Naive thymus-derived CD4-positive, alpha-beta T cell (primary cell): ENCODE measurements around the gene CLRN3. TPM values are rescaled to one million over a fixed set of nuclear protein-coding genes. Genes with fewer than 3 reads are reported as not detected.

Experiments used
- ATAC-seq: fragments of 150-1000 bp; cut with Tn5 transposase; 2 replicates; pipeline ENCODE4 v1.10.0; 2021; ENCODE audit warnings: mild to moderate bottlenecking, moderate library complexity
- CTCF ChIA-PET: fragments of 350-600 bp; sonication (Branson Sonifier 250); formaldehyde crosslinking; loops from one replicate; lab custom pipeline; 2021; ENCODE audit warnings: antibody characterized with exemption; lab: Charles Lee
- POLR2A ChIA-PET: fragments of 350-600 bp; sonication (Branson Sonifier 250); formaldehyde crosslinking; loops from one replicate; lab custom pipeline; 2021; ENCODE audit warnings: antibody characterized with exemption, inconsistent platforms; lab: Charles Lee
- DNase-seq, 9 donors: peaks; one replicate each; pipeline versions ENCODE4 v3.0.0 to v3.0.0-alpha.2; 2020 to 2022; ENCODE audit warnings: mixed read lengths in 1 of 9
- H3K27ac ChIP-seq: one replicate; pipeline ENCODE4 v1.7.0; 2013; ENCODE audit warnings: mild to moderate bottlenecking, low read depth, low read length, moderate library complexity
- H3K27me3 ChIP-seq, 2 donors: one replicate each; pipeline ENCODE4 v1.7.0; 2013; ENCODE audit warnings: low read length in 2 of 2, mild to moderate bottlenecking in 2 of 2, moderate library complexity in 2 of 2; ENCODE audit not compliant: control insufficient read depth in 2 of 2, insufficient read depth in 2 of 2
- H3K36me3 ChIP-seq, 3 experiments: 1 replicate in 2 of 3; 2 replicates in 1 of 3; pipeline ENCODE4 v1.7.0; 2013; ENCODE audit warnings: low read length in 3 of 3, mild to moderate bottlenecking in 3 of 3, moderate library complexity in 1 of 3; ENCODE audit not compliant: insufficient read depth in 3 of 3, control insufficient read depth in 2 of 3
- H3K4me1 ChIP-seq, 2 donors: one replicate each; pipeline ENCODE4 v1.7.0; 2013; ENCODE audit warnings: low read length in 2 of 2, mild to moderate bottlenecking in 2 of 2, moderate library complexity in 1 of 2; ENCODE audit not compliant: control insufficient read depth in 2 of 2, insufficient read depth in 2 of 2
- H3K4me3 ChIP-seq: 2 replicates; pipeline ENCODE4 v1.7.0; 2013; ENCODE audit warnings: mild to moderate bottlenecking, low read length
- H3K9me3 ChIP-seq, 3 experiments: 1 replicate in 2 of 3; 2 replicates in 1 of 3; pipeline ENCODE4 v1.7.0; 2013; ENCODE audit warnings: low read length in 3 of 3; ENCODE audit not compliant: control insufficient read depth in 2 of 3
- H3K27ac Mint-ChIP-seq, 9 donors: one replicate each; pipeline ENCODE4 v1.8.0; 2020 to 2022; ENCODE audit warnings: mixed read lengths in 9 of 9, mild to moderate bottlenecking in 8 of 9, moderate library complexity in 5 of 9, inconsistent platforms in 2 of 9
- H3K27me3 Mint-ChIP-seq, 5 donors: one replicate each; pipeline ENCODE4 v1.8.0; 2021 to 2022; ENCODE audit warnings: mixed read lengths in 5 of 5, mild to moderate bottlenecking in 1 of 5
- H3K36me3 Mint-ChIP-seq, 5 donors: one replicate each; pipeline ENCODE4 v1.8.0; 2020 to 2022; ENCODE audit warnings: mixed read lengths in 5 of 5, mild to moderate bottlenecking in 3 of 5, inconsistent platforms in 1 of 5
- H3K4me1 Mint-ChIP-seq, 7 donors: one replicate each; pipeline ENCODE4 v1.8.0; 2020 to 2022; ENCODE audit warnings: mixed read lengths in 7 of 7, mild to moderate bottlenecking in 3 of 7, inconsistent platforms in 1 of 7
- H3K4me3 Mint-ChIP-seq, 10 donors: one replicate each; pipeline ENCODE4 v1.8.0; 2020 to 2022; ENCODE audit warnings: mild to moderate bottlenecking in 10 of 10, mixed read lengths in 10 of 10, moderate library complexity in 6 of 10, inconsistent platforms in 2 of 10
- H3K9me3 Mint-ChIP-seq, 11 donors: one replicate each; pipeline ENCODE4 v1.8.0; 2020 to 2022; ENCODE audit warnings: mixed read lengths in 11 of 11, mild to moderate bottlenecking in 4 of 11, inconsistent platforms in 1 of 11, moderate library complexity in 1 of 11
- intact Hi-C, 2 donors: fragments of 100-400 bp; cut with micrococcal nuclease; formaldehyde crosslinking; loops; one replicate each; pipeline ENCODE4 v1.15.1; 2023
- polyA plus RNA-seq, 2 donors: library from polyadenylated mRNA; unstranded; fragments of 300-500 nt; fragmentation: Illumina TruSeq; gene quantifications; one replicate each; pipeline ENCODE4 v1.2.3, GENCODE V29; 2021
- total RNA-seq, 6 experiments: library from RNA in 5 of 6; stranded (reverse) in 5 of 6; gene quantifications; 1 replicate in 5 of 6; 2 replicates in 1 of 6; pipeline ENCODE4 v1.2.3 and lab custom pipeline; 2021 to 2026

Gene CLRN3
- total and polyA plus RNA-seq, 7 experiments from 2014 or later, result not detected

- ChIA-PET CTCF (no interaction called here), POLR2A (no interaction called here)
- Mint-ChIP-seq H3K36me3 (peaks cover 0 to 6% (median 0%) of the 10 kb centered on the region in 5 donors), H3K27ac (no peak overlapping the region), H3K4me3 (no peak overlapping the region), H3K9me3 (peaks cover 0 to 28% (median 11%) of the 10 kb centered on the region in 11 donors), H3K27me3 (peaks cover 17 to 52% (median 30%) of the 10 kb centered on the region in 5 donors), H3K4me1 (peaks cover 0 to 5% (median 0%) of the 10 kb centered on the region in 7 donors)
- ATAC-seq (no peak), DNase-seq (no peak)
- intact Hi-C loops, result no loop called here
- H3K9me3 ChIP-seq, result no peaks in the 10 kb centered on the region
- no peak overlapping the region for H3K27ac ChIP-seq
- H3K4me3 ChIP-seq, result no peak overlapping the region
- H3K4me1 ChIP-seq, result no peaks in the 10 kb centered on the region
- H3K36me3 ChIP-seq, result no peaks in the 10 kb centered on the region
- no peaks in the 10 kb centered on the region for H3K27me3 ChIP-seq
These were observed 20.6 kb downstream of the CLRN3 start for GRCh38 chr10:127872011-127872761.

GRCh38 chr10:127871631-127872010, 21.1 kb downstream of the CLRN3 start:
- Mint-ChIP-seq H3K27me3 (peaks cover 17 to 57% (median 30%) of the 10 kb centered on the region in 5 donors), H3K4me3 (no peak overlapping the region), H3K36me3 (peaks cover 0 to 6% (median 0%) of the 10 kb centered on the region in 5 donors), H3K27ac (no peak overlapping the region), H3K4me1 (peaks cover 0 to 2% (median 0%) of the 10 kb centered on the region in 7 donors), H3K9me3 (peaks cover 0 to 28% (median 11%) of the 10 kb centered on the region in 11 donors)
- ATAC-seq (no peak), DNase-seq (no peak)
- CTCF ChIA-PET, result no interaction called here
- POLR2A ChIA-PET, result no interaction called here
- no peak overlapping the region for H3K4me3 ChIP-seq
- H3K36me3 ChIP-seq, result no peaks in the 10 kb centered on the region
- H3K9me3 ChIP-seq, result no peaks in the 10 kb centered on the region
- intact Hi-C loops, result no loop called here
- H3K27me3 ChIP-seq, result no peaks in the 10 kb centered on the region
- H3K27ac ChIP-seq, result no peak overlapping the region
- H3K4me1 ChIP-seq, result no peaks in the 10 kb centered on the region

GRCh38 chr10:127869329-127869728, 23.4 kb downstream of the CLRN3 start:
- Mint-ChIP-seq H3K4me1 (peaks cover 0 to 2% (median 0%) of the 10 kb centered on the region in 7 donors), H3K36me3 (peaks cover 0 to 6% (median 0%) of the 10 kb centered on the region in 5 donors), H3K27me3 (peaks cover 17 to 64% (median 32%) of the 10 kb centered on the region in 5 donors), H3K9me3 (peaks cover 0 to 28% (median 11%) of the 10 kb centered on the region in 11 donors), H3K4me3 (no peak overlapping the region), H3K27ac (no peak overlapping the region)
- CTCF ChIA-PET, result no interaction called here
- no peak overlapping the region for H3K4me3 ChIP-seq
- H3K4me1 ChIP-seq, result no peaks in the 10 kb centered on the region
- POLR2A ChIA-PET, result no interaction called here
- no peak overlapping the region for H3K27ac ChIP-seq
- intact Hi-C loops, result no loop called here
- H3K9me3 ChIP-seq, result no peaks in the 10 kb centered on the region
- H3K36me3 ChIP-seq, result no peaks in the 10 kb centered on the region
- DNase-seq (no peak), ATAC-seq (no peak)
- H3K27me3 ChIP-seq, result no peaks in the 10 kb centered on the region

- ChIA-PET POLR2A (no interaction called here), CTCF (no interaction called here)
These were observed 24.9 kb downstream of the CLRN3 start for GRCh38 chr10:127867805-127868204.

GRCh38 chr10:127866276-127867013, 26.3 kb downstream of the CLRN3 start:
- Mint-ChIP-seq H3K27me3 (peaks cover 14 to 59% (median 30%) of the 10 kb centered on the region in 5 donors), H3K9me3 (peaks cover 4 to 44% (median 14%) of the 10 kb centered on the region in 11 donors), H3K36me3 (peaks cover 0 to 17% (median 5%) of the 10 kb centered on the region in 5 donors), H3K27ac (no peak overlapping the region), H3K4me1 (peaks cover 0 to 2% (median 0%) of the 10 kb centered on the region in 7 donors), H3K4me3 (no peak overlapping the region)
- no peaks in the 10 kb centered on the region for H3K36me3 ChIP-seq
- CTCF ChIA-PET, result no interaction called here
- intact Hi-C loops, result no loop called here
- H3K9me3 ChIP-seq, result no peaks in the 10 kb centered on the region
- POLR2A ChIA-PET, result no interaction called here
- H3K27me3 ChIP-seq, result no peaks in the 10 kb centered on the region
- DNase-seq, result no peak
- no peak for ATAC-seq
- no peak overlapping the region for H3K27ac ChIP-seq
- H3K4me1 ChIP-seq, result no peaks in the 10 kb centered on the region
- H3K4me3 ChIP-seq, result no peak overlapping the region

More at GRCh38 chr10:127867805-127868204, 24.9 kb downstream of the CLRN3 start:
- Histone ChIP-seq H3K4me1 (no peaks in the 10 kb centered on the region), H3K27me3 (no peaks in the 10 kb centered on the region), H3K9me3 (no peaks in the 10 kb centered on the region), H3K36me3 (no peaks in the 10 kb centered on the region), H3K4me3 (no peak overlapping the region), H3K27ac (no peak overlapping the region)
- Mint-ChIP-seq H3K27me3 (peaks cover 17 to 66% (median 36%) of the 10 kb centered on the region in 5 donors), H3K36me3 (peaks cover 0 to 16% (median 5%) of the 10 kb centered on the region in 5 donors), H3K27ac (no peak overlapping the region), H3K4me1 (peaks cover 0 to 2% (median 0%) of the 10 kb centered on the region in 7 donors), H3K9me3 (peaks cover 4 to 41% (median 14%) of the 10 kb centered on the region in 11 donors), H3K4me3 (no peak overlapping the region)
- ATAC-seq (no peak), DNase-seq (no peak)
- intact Hi-C loops, result no loop called here

- peaks cover 2 to 26% (median 5%) of the 10 kb centered on the region in 11 donors for H3K9me3 Mint-ChIP-seq
- no peaks in the 10 kb centered on the region for H3K4me1 ChIP-seq
- CTCF ChIA-PET, result no interaction called here
- H3K36me3 ChIP-seq, result no peaks in the 10 kb centered on the region
- no peak overlapping the region for H3K27ac Mint-ChIP-seq
- H3K27me3 Mint-ChIP-seq, result peaks cover 0 to 32% (median 16%) of the 10 kb centered on the region in 5 donors
- intact Hi-C loops, result no loop called here
- H3K27me3 ChIP-seq, result no peaks in the 10 kb centered on the region
- no peak overlapping the region for H3K4me3 Mint-ChIP-seq
- POLR2A ChIA-PET, result no interaction called here
- H3K4me1 Mint-ChIP-seq, result no peaks in the 10 kb centered on the region
- no peak overlapping the region for H3K4me3 ChIP-seq
- ATAC-seq, result no peak
- H3K27ac ChIP-seq, result no peak overlapping the region
- H3K36me3 Mint-ChIP-seq, result peaks cover 0 to 17% (median 0%) of the 10 kb centered on the region in 5 donors
- no peaks in the 10 kb centered on the region for H3K9me3 ChIP-seq
- DNase-seq, result no peak
These were observed 29.4 kb downstream of the CLRN3 start for GRCh38 chr10:127863231-127863825.
